Ishikawa (cell line): Measurements from ENCODE around the gene COQ8B.

Experiments used
- CEBPB ChIP-seq: IDR thresholded peaks from 2 replicates; pipeline ENCODE4 v1.6.1; 2012
- EP300 ChIP-seq: IDR thresholded peaks from 2 replicates; pipeline ENCODE4 v1.6.1; 2012; ENCODE audit warnings: borderline replicate concordance
- FOXM1 ChIP-seq: IDR thresholded peaks from 2 replicates; pipeline ENCODE4 v1.6.1; 2012; ENCODE audit warnings: low read depth, borderline replicate concordance
- NFIC ChIP-seq: IDR thresholded peaks from 2 replicates; pipeline ENCODE4 v1.6.1; 2012
- RAD21 ChIP-seq: IDR thresholded peaks from 2 replicates; pipeline ENCODE4 v1.6.1; 2012; ENCODE audit warnings: low read depth
- TAF1 ChIP-seq: IDR thresholded peaks from 2 replicates; pipeline ENCODE4 v1.6.1; 2012; ENCODE audit warnings: low read depth, mild to moderate bottlenecking
- TCF12 ChIP-seq: IDR thresholded peaks from 2 replicates; pipeline ENCODE4 v1.6.1; 2012; ENCODE audit warnings: low read depth
- ZBTB7A ChIP-seq: IDR thresholded peaks from 2 replicates; pipeline ENCODE4 v1.6.1; 2012; ENCODE audit warnings: low read depth

GRCh38 chr19:40756502-40757110 is 39.9 kb upstream of the COQ8B start:
- TF ChIP-seq TCF12 (no peak), CEBPB (no peak), RAD21 (no peak), TAF1 (no peak), EP300 (no peak), ZBTB7A (no peak), NFIC (no peak), FOXM1 (no peak)
